HG03097 (cell line): Measurements from ENCODE around the gene CABYR.

Experiments
- ATAC-seq: cut with Tn5 transposase; IDR thresholded peaks from one replicate; pipeline ENCODE4 v1.9.1; 2021; ENCODE audit not compliant: unreplicated experiment, low FRiP score

Gene CABYR, protein sequence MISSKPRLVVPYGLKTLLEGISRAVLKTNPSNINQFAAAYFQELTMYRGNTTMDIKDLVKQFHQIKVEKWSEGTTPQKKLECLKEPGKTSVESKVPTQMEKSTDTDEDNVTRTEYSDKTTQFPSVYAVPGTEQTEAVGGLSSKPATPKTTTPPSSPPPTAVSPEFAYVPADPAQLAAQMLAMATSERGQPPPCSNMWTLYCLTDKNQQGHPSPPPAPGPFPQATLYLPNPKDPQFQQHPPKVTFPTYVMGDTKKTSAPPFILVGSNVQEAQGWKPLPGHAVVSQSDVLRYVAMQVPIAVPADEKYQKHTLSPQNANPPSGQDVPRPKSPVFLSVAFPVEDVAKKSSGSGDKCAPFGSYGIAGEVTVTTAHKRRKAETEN

GRCh38 chr18:24138789-24139616, at the start of gene CABYR:
Gene CABYR, plus strand, starts transcription at chr18:24139062. Its CDS starts 4,053 bp downstream, at chr18:24143115.
- peak; percentile 75 for ATAC-seq

- ATAC-seq: no peak
Observed at GRCh38 chr18:24089076-24089475, 49.8 kb upstream of the CABYR start.

DNA sequence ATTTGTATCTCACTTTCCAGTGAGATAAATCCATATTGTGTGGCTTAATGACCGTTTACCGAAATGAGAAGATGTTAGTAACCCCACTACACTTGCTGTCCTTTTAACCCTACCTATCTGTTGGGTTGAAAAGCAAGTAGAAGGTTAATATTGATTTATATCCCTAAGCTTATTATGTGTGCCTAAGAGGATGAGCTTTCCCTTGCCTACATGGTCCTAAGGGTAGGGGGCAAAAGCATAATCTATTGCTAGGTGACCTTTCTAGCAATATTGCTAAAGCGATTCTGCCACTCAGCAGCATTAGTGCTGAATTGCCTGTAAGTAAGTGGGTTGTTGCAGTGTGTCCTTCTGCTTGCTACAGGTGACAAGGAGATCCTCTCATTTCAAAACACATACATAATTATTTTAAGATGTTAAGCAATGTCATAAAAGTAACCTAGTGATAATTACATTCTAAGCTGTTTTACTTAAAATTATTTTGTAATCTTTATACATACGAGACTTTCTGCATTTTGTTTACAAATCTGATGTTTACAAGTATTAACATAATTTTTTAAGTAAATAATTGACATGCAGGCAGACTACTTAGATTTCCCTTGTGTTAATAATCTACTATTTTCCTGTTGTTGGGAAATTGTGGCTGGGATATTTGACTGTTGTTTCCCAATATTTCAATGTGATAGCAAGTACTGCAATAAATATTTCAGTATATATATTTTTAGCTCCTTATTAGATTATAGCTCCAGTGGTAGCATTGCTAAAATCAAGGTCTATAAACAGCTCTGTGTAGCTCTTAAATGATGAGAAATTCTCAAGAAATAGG, 49.1 kb upstream of the CABYR start:
- ATAC-seq: no peak

GRCh38 chr18:24090876-24091275, 48.0 kb upstream of the CABYR start:
- ATAC-seq: no peak

DNA sequence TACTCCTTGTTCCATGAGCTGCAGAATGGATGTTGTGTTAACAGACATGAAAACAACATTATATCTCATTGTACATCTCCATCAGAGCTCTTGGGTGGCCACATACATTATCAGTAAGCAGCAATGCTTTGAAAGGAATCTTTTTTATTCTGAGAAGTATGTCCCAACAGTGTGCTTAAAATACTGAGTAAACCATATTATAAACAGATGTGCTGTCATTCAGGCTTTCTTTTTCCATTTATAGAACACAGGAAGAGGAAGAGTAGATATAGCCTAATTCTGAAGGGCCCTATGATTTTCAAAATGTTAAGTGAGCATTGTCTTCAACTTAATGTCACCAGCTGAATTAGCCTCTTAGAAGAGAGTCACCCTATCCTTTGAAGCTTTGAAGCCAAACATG, 44.3 kb upstream of the CABYR start:
- no peak for ATAC-seq

DNA sequence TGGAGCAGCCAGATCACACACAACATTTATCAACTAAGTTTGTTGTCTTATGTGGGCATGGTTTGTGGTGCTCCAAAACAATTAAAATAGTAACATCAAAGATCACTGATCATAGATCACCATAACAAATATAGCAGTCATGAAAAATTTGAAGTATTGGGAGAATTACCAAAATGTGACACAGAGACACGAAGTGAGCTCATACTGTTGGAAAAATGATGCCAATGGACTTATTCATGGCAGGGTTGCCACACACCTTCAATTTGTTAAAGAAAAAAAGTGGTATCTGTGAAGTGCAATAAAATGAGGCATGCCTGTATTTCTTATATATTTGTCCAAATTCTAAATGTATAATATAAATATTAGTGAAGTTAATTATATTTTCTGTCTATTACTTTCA, 42.9 kb upstream of the CABYR start:
- no peak for ATAC-seq

- ATAC-seq: no peak
Observed at GRCh38 chr18:24103320-24104021, 35.4 kb upstream of the CABYR start.

DNA sequence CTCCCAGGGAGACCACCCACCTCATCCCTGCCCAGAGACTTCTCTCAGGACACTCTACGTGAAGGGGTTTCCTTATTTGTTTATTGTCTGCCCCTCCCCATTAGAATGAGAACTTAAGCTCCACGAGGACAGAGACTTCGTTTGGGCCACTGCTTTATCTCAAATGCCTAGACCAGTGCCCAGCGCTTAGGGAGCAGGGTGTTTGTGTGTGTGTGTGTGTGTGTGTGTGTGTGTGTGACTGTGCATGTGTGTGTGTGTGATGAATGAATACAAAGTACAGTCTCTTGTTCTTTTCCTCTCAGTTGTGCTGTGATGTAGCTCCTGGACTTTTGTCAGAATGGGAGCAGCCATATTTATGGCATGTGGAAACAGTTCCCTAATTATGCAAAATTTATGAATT, 34.4 kb upstream of the CABYR start:
- ATAC-seq: no peak

DNA sequence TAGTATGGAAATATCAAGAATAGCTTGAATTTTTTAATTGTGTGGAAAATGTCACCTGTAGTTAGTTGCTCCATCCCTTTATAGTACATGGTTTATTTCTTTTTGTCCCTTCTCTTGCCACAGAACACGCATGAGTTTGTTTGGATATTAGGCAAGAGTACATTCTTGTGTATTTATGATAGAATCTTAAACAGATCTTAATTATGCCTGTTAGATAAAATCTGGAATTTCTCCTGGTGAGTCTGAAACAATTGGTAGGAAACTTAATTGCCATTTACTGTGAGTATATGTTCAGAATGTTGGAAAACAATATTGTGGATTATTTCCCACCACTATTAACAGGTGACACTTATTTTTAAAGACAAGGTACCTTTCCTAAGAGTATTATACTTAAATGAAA, 30.2 kb upstream of the CABYR start:
- ATAC-seq: no peak

GRCh38 chr18:24111936-24112335, 26.9 kb upstream of the CABYR start:
- no peak for ATAC-seq

DNA sequence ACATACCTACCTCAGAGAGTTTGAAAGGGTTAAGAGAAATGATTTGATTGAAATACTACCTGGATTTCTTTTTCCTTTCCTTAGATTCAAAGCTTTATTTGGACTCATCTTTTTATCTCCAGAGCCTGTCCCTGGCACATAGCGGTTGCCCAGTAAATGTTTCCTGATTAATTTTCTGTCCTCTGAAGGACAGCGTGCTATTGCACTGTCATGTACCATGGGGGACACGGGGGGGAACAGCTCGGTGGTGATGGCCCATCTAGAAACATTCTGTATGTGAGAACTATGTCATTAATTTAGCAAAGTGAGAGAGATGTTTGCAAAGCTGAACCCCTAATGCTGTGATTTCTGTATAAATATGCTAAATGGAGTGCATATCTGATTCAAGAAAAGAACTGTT, 26.4 kb upstream of the CABYR start:
- no peak for ATAC-seq

DNA sequence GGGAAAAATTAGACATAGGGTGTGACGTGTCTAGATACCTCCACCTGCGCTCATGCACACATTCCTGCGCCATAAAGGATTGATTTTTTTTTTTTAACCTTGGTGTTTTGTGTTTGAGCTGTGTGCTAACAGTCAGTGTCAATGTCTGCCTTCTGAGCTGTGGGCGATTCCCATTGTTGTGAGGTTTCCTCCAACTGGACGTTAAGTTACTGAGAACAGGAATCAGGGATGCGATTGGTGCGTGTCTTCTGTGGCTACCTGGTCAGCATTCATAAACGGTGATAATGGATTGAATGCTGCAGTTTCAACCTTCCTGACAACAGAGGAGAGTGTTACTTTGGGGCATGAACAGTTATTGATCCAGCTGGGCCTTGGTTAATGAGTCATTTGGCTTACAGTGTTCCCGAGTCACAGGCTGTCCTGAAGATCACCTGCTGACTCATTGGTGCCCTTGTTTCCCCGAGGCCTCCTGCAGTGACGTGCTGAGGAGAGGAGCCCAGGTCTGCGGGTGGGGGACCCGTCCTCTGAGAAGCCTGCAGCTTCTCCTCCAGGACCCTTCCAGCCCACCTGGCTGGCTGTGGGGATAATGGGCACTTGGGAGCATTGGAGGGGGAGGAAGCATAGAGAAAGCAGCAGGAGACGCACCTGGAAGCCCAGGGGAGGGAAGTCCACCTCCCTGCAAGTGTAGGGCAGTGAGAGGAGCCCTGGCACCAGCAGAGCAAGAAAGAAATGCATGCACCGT, 25.8 kb upstream of the CABYR start:
- ATAC-seq: no peak

DNA sequence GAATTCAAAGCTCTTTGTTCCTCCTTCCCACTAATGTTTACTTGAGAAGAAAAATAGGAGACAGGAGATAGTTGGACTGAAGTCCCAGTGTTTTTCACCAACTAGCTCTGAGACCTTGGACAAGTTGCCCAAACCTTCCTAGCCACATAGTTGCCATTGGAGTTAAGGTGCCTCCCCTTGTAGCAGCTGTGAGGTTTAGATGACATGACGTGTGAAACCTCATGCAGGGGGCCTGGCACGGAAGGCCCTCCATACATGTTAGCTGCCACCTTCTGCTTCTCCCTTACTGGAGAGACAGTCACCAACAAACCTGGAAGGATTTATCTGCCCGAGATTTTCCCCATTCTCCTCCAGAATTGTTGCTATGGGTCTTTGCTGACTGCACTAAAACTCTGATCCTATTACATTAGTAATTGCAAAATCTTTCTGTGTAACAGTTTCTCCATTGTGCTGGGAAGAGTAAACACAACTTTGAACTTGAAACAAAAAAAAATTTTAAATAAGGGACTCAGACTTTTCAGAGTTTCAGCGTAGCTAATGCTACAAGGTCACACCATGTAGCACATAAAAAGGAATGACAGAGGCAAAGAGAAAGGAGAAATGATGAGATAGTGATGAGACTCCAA, 23.8 kb upstream of the CABYR start:
- ATAC-seq: no peak

- no peak for ATAC-seq
Observed at GRCh38 chr18:24115628-24116027, 23.2 kb upstream of the CABYR start.

- ATAC-seq: peak; percentile 53
Observed at GRCh38 chr18:24118750-24119577, 19.9 kb upstream of the CABYR start.

DNA sequence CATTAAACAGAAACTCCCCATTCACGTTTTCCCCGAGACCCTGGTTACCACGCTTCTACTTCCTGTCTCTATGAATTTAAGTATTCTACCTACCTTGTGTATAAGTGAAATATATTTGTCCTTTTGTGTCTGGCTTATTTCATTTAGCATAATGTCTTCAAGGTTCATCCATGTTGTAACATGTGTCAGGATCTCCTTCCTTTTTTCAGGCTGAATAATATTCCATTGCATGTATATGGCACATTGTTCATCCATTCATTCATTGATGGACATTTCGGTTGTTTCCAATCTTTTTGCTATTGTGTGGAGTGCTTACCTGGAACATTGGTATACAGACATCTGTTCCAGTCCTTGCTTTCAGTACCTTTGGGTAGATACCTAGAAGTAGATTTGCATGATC, 18.2 kb upstream of the CABYR start:
- ATAC-seq: no peak

- no peak for ATAC-seq
Observed at GRCh38 chr18:24121625-24122024, 17.2 kb upstream of the CABYR start.

DNA sequence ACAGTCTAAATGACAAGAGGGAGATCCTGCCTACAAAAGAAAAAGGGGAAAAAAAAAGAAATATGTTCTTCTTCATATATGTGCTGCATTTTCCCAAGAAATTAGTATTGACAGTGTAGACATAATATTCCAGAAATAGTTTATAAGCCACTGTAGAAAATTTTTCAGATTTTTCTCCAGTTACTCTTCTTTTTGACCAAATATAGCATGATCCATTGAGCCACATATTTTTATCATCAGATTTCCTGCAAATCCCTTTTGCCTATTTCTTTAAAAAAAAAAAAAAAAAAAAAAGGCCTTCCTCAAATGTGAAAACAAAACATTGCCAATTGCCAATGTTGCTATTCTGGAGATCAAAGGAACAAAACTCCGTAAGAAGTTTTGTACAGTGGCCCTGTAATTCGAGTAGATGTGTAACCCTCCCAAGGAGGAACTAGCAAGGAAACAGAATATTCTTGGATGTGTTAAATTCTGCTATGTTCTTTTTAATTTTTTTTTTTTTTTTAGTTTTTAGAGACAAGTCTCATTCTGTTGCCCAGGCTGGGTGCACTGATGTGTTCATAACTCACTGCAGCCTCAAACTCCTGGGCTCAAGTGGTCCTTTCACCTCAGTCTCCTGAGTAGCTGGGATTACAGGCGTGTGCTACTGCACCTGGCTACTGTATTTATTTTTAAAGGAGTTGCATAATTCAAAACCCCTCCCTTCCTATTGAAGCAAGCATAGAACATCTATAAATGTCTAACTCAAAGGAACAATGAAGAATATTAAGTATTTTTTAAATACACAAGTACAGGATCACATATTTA, 12.5 kb upstream of the CABYR start:
- no peak for ATAC-seq
